ENCODE measurements around the gene MYO1B.

The MYO1B gene

GRCh38 chr2:191384829-191385228 is 139.6 kb downstream of the MYO1B start:
- H3K9me3 ChIP-seq (ENCODE audit: control insufficient read depth in 2 of 2, low read length in 2 of 2), result no peaks in the 10 kb centered on the region
- no peaks in the 10 kb centered on the region for H3K27me3 ChIP-seq (ENCODE audit: control insufficient read depth in 2 of 2, insufficient read depth in 2 of 2, low read length in 2 of 2)
- H3K36me3 ChIP-seq (ENCODE audit: control insufficient read depth in 2 of 2, insufficient read depth in 2 of 2, low read length in 2 of 2), result peaks cover 3 to 12% of the 10 kb centered on the region in 2 donors
- H3K9ac ChIP-seq (ENCODE audit: low read depth in 1 of 2, low read length in 2 of 2), result no peak overlapping the region
- H3K4me3 ChIP-seq (ENCODE audit: low read length in 2 of 2), result no peak overlapping the region
- H3K27ac ChIP-seq (ENCODE audit: low read depth in 2 of 2, low read length in 2 of 2), result no peak overlapping the region
- H3K4me1 ChIP-seq (ENCODE audit: control insufficient read depth in 2 of 2, insufficient read depth in 2 of 2, low read length in 2 of 2), result peaks cover 3 to 10% of the 10 kb centered on the region in 2 donors

- Histone ChIP-seq H3K27ac (ENCODE audit: low read depth in 2 of 2, low read length in 2 of 2) (no peak overlapping the region), H3K9me3 (ENCODE audit: control insufficient read depth in 2 of 2, low read length in 2 of 2) (no peaks in the 10 kb centered on the region), H3K4me3 (ENCODE audit: low read length in 2 of 2) (no peak overlapping the region), H3K36me3 (ENCODE audit: control insufficient read depth in 2 of 2, insufficient read depth in 2 of 2, low read length in 2 of 2) (peaks cover 3 to 18% of the 10 kb centered on the region in 2 donors), H3K27me3 (ENCODE audit: control insufficient read depth in 2 of 2, insufficient read depth in 2 of 2, low read length in 2 of 2) (no peaks in the 10 kb centered on the region), H3K9ac (ENCODE audit: low read depth in 1 of 2, low read length in 2 of 2) (no peak overlapping the region), H3K4me1 (ENCODE audit: control insufficient read depth in 2 of 2, insufficient read depth in 2 of 2, low read length in 2 of 2) (peaks cover 3 to 10% of the 10 kb centered on the region in 2 donors)
Observed at GRCh38 chr2:191385416-191386160, 140.4 kb downstream of the MYO1B start.

DNA sequence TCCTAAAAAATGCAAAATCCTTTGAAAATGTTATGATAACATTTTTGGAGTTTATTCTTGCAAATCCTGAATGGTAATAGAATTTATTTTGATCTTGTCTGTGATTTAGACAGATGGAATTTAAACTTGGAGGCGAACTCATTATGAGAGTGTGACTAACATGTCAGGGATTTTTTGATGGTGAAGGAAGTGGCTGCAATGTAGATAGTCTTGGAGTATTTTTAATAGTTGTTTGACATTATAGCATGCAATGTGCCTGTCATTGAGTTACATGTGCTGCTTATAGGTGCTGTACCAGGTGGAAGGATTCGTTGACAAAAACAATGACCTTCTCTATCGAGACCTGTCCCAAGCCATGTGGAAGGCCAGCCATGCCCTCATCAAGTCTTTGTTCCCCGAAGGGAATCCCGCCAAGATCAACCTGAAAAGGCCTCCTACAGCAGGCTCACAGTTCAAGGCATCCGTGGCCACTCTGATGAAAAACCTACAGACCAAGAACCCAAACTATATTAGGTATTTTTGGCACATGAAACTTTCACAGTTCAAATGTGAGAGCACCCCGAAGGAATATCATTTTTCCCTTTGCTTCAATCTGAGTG is 141.8 kb downstream of the MYO1B start:
- H3K4me3 ChIP-seq (ENCODE audit: low read length in 2 of 2), result no peak overlapping the region
- H3K9me3 ChIP-seq (ENCODE audit: control insufficient read depth in 2 of 2, low read length in 2 of 2), result no peaks in the 10 kb centered on the region
- peaks cover 10 to 23% of the 10 kb centered on the region in 2 donors for H3K36me3 ChIP-seq (ENCODE audit: control insufficient read depth in 2 of 2, insufficient read depth in 2 of 2, low read length in 2 of 2)
- H3K27ac ChIP-seq (ENCODE audit: low read depth in 2 of 2, low read length in 2 of 2), result no peak overlapping the region
- no peaks in the 10 kb centered on the region for H3K27me3 ChIP-seq (ENCODE audit: control insufficient read depth in 2 of 2, insufficient read depth in 2 of 2, low read length in 2 of 2)
- H3K9ac ChIP-seq (ENCODE audit: low read depth in 1 of 2, low read length in 2 of 2), result no peak overlapping the region
- H3K4me1 ChIP-seq (ENCODE audit: control insufficient read depth in 2 of 2, insufficient read depth in 2 of 2, low read length in 2 of 2), result peaks cover 3 to 10% of the 10 kb centered on the region in 2 donors

GRCh38 chr2:191389288-191389687 is 144.1 kb downstream of the MYO1B start:
- H3K4me3 ChIP-seq (ENCODE audit: low read length in 2 of 2), result no peak overlapping the region
- no peak overlapping the region for H3K27ac ChIP-seq (ENCODE audit: low read depth in 2 of 2, low read length in 2 of 2)
- no peak overlapping the region for H3K9ac ChIP-seq (ENCODE audit: low read depth in 1 of 2, low read length in 2 of 2)
- H3K9me3 ChIP-seq (ENCODE audit: control insufficient read depth in 2 of 2, low read length in 2 of 2), result no peaks in the 10 kb centered on the region
- peaks cover 10 to 27% of the 10 kb centered on the region in 2 donors for H3K36me3 ChIP-seq (ENCODE audit: control insufficient read depth in 2 of 2, insufficient read depth in 2 of 2, low read length in 2 of 2)
- no peaks in the 10 kb centered on the region for H3K27me3 ChIP-seq (ENCODE audit: control insufficient read depth in 2 of 2, insufficient read depth in 2 of 2, low read length in 2 of 2)
- H3K4me1 ChIP-seq (ENCODE audit: control insufficient read depth in 2 of 2, insufficient read depth in 2 of 2, low read length in 2 of 2), result no peaks in the 10 kb centered on the region

DNA sequence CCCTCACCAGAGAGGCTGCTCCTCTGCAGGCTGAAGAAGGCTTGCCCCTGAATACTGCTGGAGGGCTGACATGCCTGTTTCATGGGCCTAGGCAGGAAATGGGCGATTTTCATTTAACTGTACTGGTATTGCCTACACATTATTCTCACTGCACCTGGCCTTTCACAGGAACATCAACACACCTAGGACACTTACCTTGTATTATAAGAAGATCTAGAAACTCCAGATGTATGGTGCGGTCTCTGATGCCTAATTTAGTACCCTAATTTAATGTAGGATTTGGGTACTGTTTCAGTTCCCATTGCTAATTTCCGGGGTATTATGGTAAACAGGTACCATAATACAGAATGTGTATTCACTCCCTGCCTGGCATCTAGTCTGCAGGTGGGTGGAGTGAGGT is 146.0 kb downstream of the MYO1B start:
- Histone ChIP-seq H3K27ac (ENCODE audit: low read depth in 2 of 2, low read length in 2 of 2) (no peak overlapping the region), H3K9ac (ENCODE audit: low read depth in 1 of 2, low read length in 2 of 2) (no peak overlapping the region), H3K9me3 (ENCODE audit: control insufficient read depth in 2 of 2, low read length in 2 of 2) (no peaks in the 10 kb centered on the region), H3K4me1 (ENCODE audit: control insufficient read depth in 2 of 2, insufficient read depth in 2 of 2, low read length in 2 of 2) (no peaks in the 10 kb centered on the region), H3K4me3 (ENCODE audit: low read length in 2 of 2) (no peak overlapping the region), H3K27me3 (ENCODE audit: control insufficient read depth in 2 of 2, insufficient read depth in 2 of 2, low read length in 2 of 2) (no peaks in the 10 kb centered on the region), H3K36me3 (ENCODE audit: control insufficient read depth in 2 of 2, insufficient read depth in 2 of 2, low read length in 2 of 2) (peaks cover 8 to 22% of the 10 kb centered on the region in 2 donors)

GRCh38 chr2:191394043-191394442 is 148.8 kb downstream of the MYO1B start:
- H3K9me3 ChIP-seq (ENCODE audit: control insufficient read depth in 2 of 2, low read length in 2 of 2), result no peaks in the 10 kb centered on the region
- peaks cover 13 to 21% of the 10 kb centered on the region in 2 donors for H3K36me3 ChIP-seq (ENCODE audit: control insufficient read depth in 2 of 2, insufficient read depth in 2 of 2, low read length in 2 of 2)
- H3K27me3 ChIP-seq (ENCODE audit: control insufficient read depth in 2 of 2, insufficient read depth in 2 of 2, low read length in 2 of 2), result no peaks in the 10 kb centered on the region
- H3K27ac ChIP-seq (ENCODE audit: low read depth in 2 of 2, low read length in 2 of 2), result no peak overlapping the region
- H3K4me3 ChIP-seq (ENCODE audit: low read length in 2 of 2), result no peak overlapping the region
- H3K9ac ChIP-seq (ENCODE audit: low read depth in 1 of 2, low read length in 2 of 2), result no peak overlapping the region
- H3K4me1 ChIP-seq (ENCODE audit: control insufficient read depth in 2 of 2, insufficient read depth in 2 of 2, low read length in 2 of 2), result no peaks in the 10 kb centered on the region

DNA sequence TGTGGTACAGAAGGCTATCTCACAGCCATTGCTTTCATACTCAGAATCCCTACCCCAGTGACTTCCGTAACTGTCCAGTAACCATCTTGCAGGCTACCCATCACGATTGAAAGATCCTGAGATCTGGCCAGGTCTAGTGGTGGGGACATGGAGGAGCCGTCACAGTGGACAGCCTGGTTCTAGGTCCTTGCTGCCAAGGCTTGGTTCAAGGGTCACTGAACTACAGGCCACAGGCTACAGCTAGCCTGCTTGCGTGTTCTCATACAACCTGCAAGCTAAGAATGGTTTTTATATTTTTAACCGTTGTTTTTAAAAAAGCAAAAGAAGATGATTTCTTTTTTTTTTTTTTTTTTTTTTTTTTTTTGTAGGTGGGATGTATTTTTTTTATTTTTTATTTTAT is 151.6 kb downstream of the MYO1B start:
- H3K4me1 ChIP-seq (ENCODE audit: control insufficient read depth in 2 of 2, insufficient read depth in 2 of 2, low read length in 2 of 2), result no peaks in the 10 kb centered on the region
- H3K36me3 ChIP-seq (ENCODE audit: control insufficient read depth in 2 of 2, insufficient read depth in 2 of 2, low read length in 2 of 2), result peaks cover 5 to 17% of the 10 kb centered on the region in 2 donors
- no peak overlapping the region for H3K27ac ChIP-seq (ENCODE audit: low read depth in 2 of 2, low read length in 2 of 2)
- no peaks in the 10 kb centered on the region for H3K9me3 ChIP-seq (ENCODE audit: control insufficient read depth in 2 of 2, low read length in 2 of 2)
- H3K4me3 ChIP-seq (ENCODE audit: low read length in 2 of 2), result no peak overlapping the region
- no peaks in the 10 kb centered on the region for H3K27me3 ChIP-seq (ENCODE audit: control insufficient read depth in 2 of 2, insufficient read depth in 2 of 2, low read length in 2 of 2)
- no peak overlapping the region for H3K9ac ChIP-seq (ENCODE audit: low read depth in 1 of 2, low read length in 2 of 2)

DNA sequence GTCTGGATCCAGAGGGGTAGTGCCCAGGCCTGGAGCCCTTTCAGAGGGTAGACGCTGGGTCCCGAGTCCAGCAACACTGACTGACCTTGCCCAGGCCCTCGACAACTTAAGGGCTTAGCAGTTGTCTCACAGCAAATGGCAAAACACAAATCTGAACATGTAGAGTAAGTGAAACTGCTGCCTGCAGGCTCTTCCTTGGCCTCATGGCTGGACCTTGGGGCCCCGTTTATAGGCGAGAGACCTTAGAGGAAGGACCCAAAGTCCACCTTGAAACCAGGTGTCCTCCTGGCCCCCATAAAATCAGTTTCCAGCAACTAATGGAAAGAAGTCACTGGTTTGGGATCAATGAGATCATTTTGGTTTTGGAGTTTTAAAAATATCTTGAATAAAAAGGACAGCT is 154.4 kb downstream of the MYO1B start:
- H3K9ac ChIP-seq (ENCODE audit: low read depth in 1 of 2, low read length in 2 of 2), result no peak overlapping the region
- H3K4me3 ChIP-seq (ENCODE audit: low read length in 2 of 2), result no peak overlapping the region
- no peaks in the 10 kb centered on the region for H3K27me3 ChIP-seq (ENCODE audit: control insufficient read depth in 2 of 2, insufficient read depth in 2 of 2, low read length in 2 of 2)
- H3K9me3 ChIP-seq (ENCODE audit: control insufficient read depth in 2 of 2, low read length in 2 of 2), result no peaks in the 10 kb centered on the region
- H3K36me3 ChIP-seq (ENCODE audit: control insufficient read depth in 2 of 2, insufficient read depth in 2 of 2, low read length in 2 of 2), result peaks cover 5 to 19% of the 10 kb centered on the region in 2 donors
- H3K27ac ChIP-seq (ENCODE audit: low read depth in 2 of 2, low read length in 2 of 2), result no peak overlapping the region
- H3K4me1 ChIP-seq (ENCODE audit: control insufficient read depth in 2 of 2, insufficient read depth in 2 of 2, low read length in 2 of 2), result peaks cover 0 to 6% of the 10 kb centered on the region in 2 donors

DNA sequence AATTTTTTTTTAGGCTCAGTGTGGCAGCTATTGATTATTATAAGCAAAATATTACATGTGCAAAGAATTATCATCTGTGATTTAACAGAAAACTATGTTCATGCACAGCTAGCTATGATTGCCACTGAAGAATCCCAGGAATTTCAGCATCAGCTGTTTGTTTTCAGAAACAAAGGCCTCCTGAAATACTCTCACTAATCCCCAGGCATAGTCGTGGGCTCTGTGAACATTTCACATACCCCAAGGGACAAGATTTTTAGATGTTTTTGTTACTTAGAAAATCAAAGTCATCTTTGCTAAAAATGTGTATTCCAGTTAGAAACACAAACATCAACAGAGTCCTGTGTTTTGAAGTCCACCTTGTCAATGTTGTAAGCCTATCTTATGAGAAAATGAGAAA is 156.1 kb downstream of the MYO1B start:
- H3K4me1 ChIP-seq (ENCODE audit: control insufficient read depth in 2 of 2, insufficient read depth in 2 of 2, low read length in 2 of 2), result peaks cover 6% of the 10 kb centered on the region in 2 donors
- H3K36me3 ChIP-seq (ENCODE audit: control insufficient read depth in 2 of 2, insufficient read depth in 2 of 2, low read length in 2 of 2), result peaks cover 5 to 14% of the 10 kb centered on the region in 2 donors
- H3K27me3 ChIP-seq (ENCODE audit: control insufficient read depth in 2 of 2, insufficient read depth in 2 of 2, low read length in 2 of 2), result no peaks in the 10 kb centered on the region
- no peak overlapping the region for H3K9ac ChIP-seq (ENCODE audit: low read depth in 1 of 2, low read length in 2 of 2)
- H3K9me3 ChIP-seq (ENCODE audit: control insufficient read depth in 2 of 2, low read length in 2 of 2), result no peaks in the 10 kb centered on the region
- H3K4me3 ChIP-seq (ENCODE audit: low read length in 2 of 2), result no peak overlapping the region
- no peak overlapping the region for H3K27ac ChIP-seq (ENCODE audit: low read depth in 2 of 2, low read length in 2 of 2)

GRCh38 chr2:191402966-191403565 is 157.9 kb downstream of the MYO1B start:
- Histone ChIP-seq H3K27me3 (ENCODE audit: control insufficient read depth in 2 of 2, insufficient read depth in 2 of 2, low read length in 2 of 2) (no peaks in the 10 kb centered on the region), H3K27ac (ENCODE audit: low read depth in 2 of 2, low read length in 2 of 2) (no peak overlapping the region), H3K4me3 (ENCODE audit: low read length in 2 of 2) (no peak overlapping the region), H3K9me3 (ENCODE audit: control insufficient read depth in 2 of 2, low read length in 2 of 2) (no peaks in the 10 kb centered on the region), H3K36me3 (ENCODE audit: control insufficient read depth in 2 of 2, insufficient read depth in 2 of 2, low read length in 2 of 2) (peaks cover 0 to 13% of the 10 kb centered on the region in 2 donors), H3K9ac (ENCODE audit: low read depth in 1 of 2, low read length in 2 of 2) (no peak overlapping the region), H3K4me1 (ENCODE audit: control insufficient read depth in 2 of 2, insufficient read depth in 2 of 2, low read length in 2 of 2) (peaks cover 6% of the 10 kb centered on the region in 2 donors)
